Daoy (cell line): ENCODE data around the gene SIX1. TPM values are rescaled to one million over a fixed set of nuclear protein-coding genes. Genes with fewer than 3 reads are reported as not detected.

ENCODE experiments used
- total RNA-seq: library from RNA; depleted of rRNA; stranded (reverse); fragments of >200 nt; shearing (Covaris generic); gene quantifications from 2 replicates; pipeline ENCODE4 v1.2.3, GENCODE V29; 2014; rRNA removed

Gene SIX1
- total RNA-seq, 1 experiment from 2014 or later: 14.9 TPM

Other genes starting within 250 kb of the SIX1 start
- 0.34 TPM in 1 of 2 replicates, not detected in the other for gene C14orf39, start 163.4 kb downstream of the SIX1 start, total RNA-seq
- gene SIX6, start 140.3 kb downstream of the SIX1 start, total RNA-seq: 0.12 TPM in 1 of 2 replicates, not detected in the other
- 13.9 and 20.6 TPM in 2 replicates for gene SIX4, start 74.9 kb upstream of the SIX1 start, total RNA-seq
- 91.6 and 111 TPM in 2 replicates for gene MNAT1, start 85.3 kb upstream of the SIX1 start, total RNA-seq